HTERT RPE-1 (cell line): ENCODE results near the gene SYT14.
"Not testable (repeated sequence)": the region's sequence is repeated elsewhere in the genome, so short reads cannot be mapped to it uniquely, and the experiment has no call there.

Source experiments
- in situ Hi-C: fragments of 300-500 bp; cut with MboI; formaldehyde crosslinking; loops from 4 replicates; pipeline ENCODE4 v1.14.3; 2020; ENCODE audit warnings: low sequenced_read_pairs

The SYT14 gene

GRCh38 chr1:210022044-210022443, 84.0 kb downstream of the SYT14 start:
- in situ Hi-C loops: no loop called here

- in situ Hi-C loops: no loop called here
Measured at GRCh38 chr1:210024282-210024681, 86.3 kb downstream of the SYT14 start.

- in situ Hi-C loops: no loop called here
Measured at GRCh38 chr1:210024996-210025395, 87.0 kb downstream of the SYT14 start.

GRCh38 chr1:210025870-210026269, 87.9 kb downstream of the SYT14 start:
- in situ Hi-C loops: no loop called here

GRCh38 chr1:210027994-210028393, 90.0 kb downstream of the SYT14 start:
- in situ Hi-C loops: no loop called here

- in situ Hi-C loops: no loop called here
Measured at GRCh38 chr1:210031473-210031872, 93.5 kb downstream of the SYT14 start.

GRCh38 chr1:210043058-210043457, 105.0 kb downstream of the SYT14 start:
- in situ Hi-C loops: no loop called here

- in situ Hi-C loops: no loop called here
Measured at GRCh38 chr1:210049616-210050015, 111.6 kb downstream of the SYT14 start.

- in situ Hi-C loops: not testable (repeated sequence)
Measured at GRCh38 chr1:210050491-210050890, 112.5 kb downstream of the SYT14 start.

- in situ Hi-C loops: no loop called here
Measured at GRCh38 chr1:210053126-210053525, 115.1 kb downstream of the SYT14 start.

GRCh38 chr1:210057593-210057992, 119.6 kb downstream of the SYT14 start:
- in situ Hi-C loops: no loop called here

GRCh38 chr1:210061992-210062391, 124.0 kb downstream of the SYT14 start:
- in situ Hi-C loops: no loop called here

GRCh38 chr1:210070531-210070930, 132.5 kb downstream of the SYT14 start:
- in situ Hi-C loops: no loop called here

- in situ Hi-C loops: no loop called here
Measured at GRCh38 chr1:210072129-210072528, 134.1 kb downstream of the SYT14 start.

- in situ Hi-C loops: no loop called here
Measured at GRCh38 chr1:210072896-210073504, 135.0 kb downstream of the SYT14 start.

- in situ Hi-C loops: no loop called here
Measured at GRCh38 chr1:210074904-210075303, 136.9 kb downstream of the SYT14 start.

GRCh38 chr1:210076620-210077019, 138.6 kb downstream of the SYT14 start:
- in situ Hi-C loops: no loop called here

- in situ Hi-C loops: no loop called here
Measured at GRCh38 chr1:210081494-210081893, 143.5 kb downstream of the SYT14 start.

- in situ Hi-C loops: no loop called here
Measured at GRCh38 chr1:210085359-210085758, 147.3 kb downstream of the SYT14 start.

- in situ Hi-C loops: no loop called here
Measured at GRCh38 chr1:210087058-210087457, 149.0 kb downstream of the SYT14 start.

- in situ Hi-C loops: no loop called here
Measured at GRCh38 chr1:210089855-210090254, 151.8 kb downstream of the SYT14 start.

- in situ Hi-C loops: no loop called here
Measured at GRCh38 chr1:210092366-210092765, 154.3 kb downstream of the SYT14 start.

- in situ Hi-C loops: no loop called here
Measured at GRCh38 chr1:210093461-210093860, 155.4 kb downstream of the SYT14 start.
